HG03457 (cell line): ENCODE data around the gene ZNF3.

Experiments
- ATAC-seq: cut with Tn5 transposase; IDR thresholded peaks from one replicate; pipeline ENCODE4 v1.9.1; 2021; ENCODE audit warnings: moderate number of reproducible peaks; ENCODE audit not compliant: unreplicated experiment

The ZNF3 gene

GRCh38 chr7:100109521-100110163 lies 28.1 kb upstream of the ZNF3 start:
- no peak for ATAC-seq

- no peak for ATAC-seq
Measured at GRCh38 chr7:100107890-100108289, 26.4 kb upstream of the ZNF3 start.

GRCh38 chr7:100107125-100107737 lies 25.7 kb upstream of the ZNF3 start:
- no peak for ATAC-seq

GRCh38 chr7:100106633-100107032 lies 25.1 kb upstream of the ZNF3 start:
- ATAC-seq: no peak

GRCh38 chr7:100105534-100105933 lies 24.0 kb upstream of the ZNF3 start:
- no peak for ATAC-seq

DNA sequence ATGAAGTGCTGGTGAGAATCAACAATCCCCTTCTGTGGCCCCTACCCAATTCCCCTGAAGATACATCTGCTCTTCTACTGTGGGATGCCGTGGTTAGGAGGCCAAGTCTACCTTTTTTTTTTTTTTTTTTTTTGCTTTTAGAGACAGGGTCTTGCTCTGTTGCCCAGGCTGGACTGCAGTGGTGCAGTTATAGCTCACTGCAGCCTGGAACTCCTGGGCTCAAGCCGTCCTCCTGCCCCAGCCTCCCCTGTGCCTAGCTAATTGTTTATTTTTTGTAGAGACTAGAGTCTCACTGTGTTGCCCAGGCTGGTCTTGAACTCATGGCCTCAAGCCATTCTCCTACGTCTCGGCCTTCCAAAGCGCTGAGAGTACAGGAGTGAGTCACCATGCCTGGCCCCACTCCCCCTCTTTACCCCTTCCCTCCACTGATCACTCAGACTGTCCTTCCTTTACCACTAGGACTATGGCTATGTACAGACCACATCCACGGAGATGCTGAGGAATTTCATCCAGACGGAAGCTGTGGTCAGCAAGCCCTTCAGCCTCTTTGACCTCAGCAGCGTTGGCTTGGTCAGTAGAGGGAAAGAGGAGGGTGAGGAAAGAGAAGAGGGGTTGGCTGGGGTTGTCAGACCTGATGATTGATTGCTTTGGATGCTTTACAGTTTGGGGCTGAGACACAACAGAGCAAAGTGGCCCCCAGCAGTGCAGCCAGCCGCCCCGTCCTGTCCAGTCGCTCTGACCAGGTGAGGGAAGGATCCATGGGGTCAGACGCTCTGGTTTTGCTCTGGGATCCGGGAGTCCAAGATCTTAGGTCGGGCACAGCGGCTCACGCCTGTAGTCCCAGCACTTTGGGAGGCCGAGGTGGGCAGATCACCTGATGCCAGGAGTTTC lies 21.7 kb upstream of the ZNF3 start:
- ATAC-seq: no peak

DNA sequence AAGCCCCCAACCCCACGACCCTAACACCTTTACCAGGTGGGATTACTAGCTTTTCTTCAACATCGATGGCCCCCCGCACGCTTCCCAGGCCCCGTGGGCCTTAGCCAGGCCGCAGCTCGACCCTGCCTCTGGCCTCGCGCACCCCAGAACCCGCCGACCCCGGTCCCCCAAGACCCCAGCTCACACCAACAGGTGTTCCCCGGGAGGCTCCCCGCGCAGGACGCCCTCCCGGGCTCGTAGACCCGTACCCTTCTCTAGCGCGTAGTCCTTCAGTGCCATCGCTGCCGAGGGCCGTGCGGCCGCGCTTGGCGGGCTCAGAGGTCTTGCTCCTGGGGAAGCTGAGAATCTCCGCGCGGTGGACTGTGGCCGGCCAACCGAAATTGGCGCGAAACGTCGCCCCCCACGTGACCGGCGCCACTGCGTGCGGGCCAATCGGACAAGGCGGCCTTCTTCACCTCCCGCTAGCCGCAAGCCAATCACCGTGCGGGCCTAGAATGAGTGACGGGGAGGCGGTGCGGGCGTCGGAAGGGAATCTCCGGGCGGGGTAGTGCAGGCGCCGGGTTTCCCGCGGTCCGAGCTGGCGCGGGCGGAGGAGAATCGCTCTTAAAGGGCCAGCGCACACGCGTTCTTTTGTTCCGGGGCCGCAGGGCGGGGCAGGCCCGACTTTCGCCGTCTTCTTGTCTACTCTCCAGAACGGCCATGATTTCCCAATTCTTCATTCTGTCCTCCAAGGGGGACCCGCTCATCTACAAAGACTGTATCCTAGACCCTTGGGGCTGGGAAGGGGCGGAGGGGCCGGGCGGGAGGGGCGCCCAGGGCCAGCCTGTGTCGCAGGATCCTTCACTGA lies 19.7 kb upstream of the ZNF3 start, which contains the start of the genes AP4M1 and MCM7:
AP4M1 (plus strand) TSS at position 628 of the 847 bp plus-strand sequence; CDS start at position 700, 72 bp downstream.
MCM7 (minus strand) TSS at position 382 of the 847 bp plus-strand sequence; CDS start at position 279, 103 bp downstream.
- ATAC-seq: peak; percentile 69

- peak; percentile 36 for ATAC-seq
Measured at GRCh38 chr7:100100420-100101015, 19.0 kb upstream of the ZNF3 start.

GRCh38 chr7:100099452-100099851 lies 17.9 kb upstream of the ZNF3 start:
- ATAC-seq: no peak

DNA sequence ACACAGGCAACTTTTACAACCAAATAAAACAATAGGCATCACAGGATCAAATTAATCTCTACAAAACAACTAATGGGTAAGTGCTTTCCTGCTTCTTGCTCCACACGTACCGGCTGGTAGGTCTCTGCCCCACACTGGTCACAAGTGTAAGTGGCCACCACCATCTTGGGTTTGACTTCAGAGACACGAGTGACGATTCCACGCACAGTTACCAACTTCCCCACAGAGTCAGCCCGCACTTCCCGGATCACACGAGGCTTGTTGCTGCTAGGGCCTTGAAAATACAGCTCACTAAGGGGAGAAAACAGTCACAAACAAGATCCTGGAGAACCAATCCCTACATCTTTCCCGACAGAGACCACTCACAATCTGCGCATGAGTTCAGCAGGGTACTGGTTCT lies 17.4 kb upstream of the ZNF3 start:
- no peak for ATAC-seq

DNA sequence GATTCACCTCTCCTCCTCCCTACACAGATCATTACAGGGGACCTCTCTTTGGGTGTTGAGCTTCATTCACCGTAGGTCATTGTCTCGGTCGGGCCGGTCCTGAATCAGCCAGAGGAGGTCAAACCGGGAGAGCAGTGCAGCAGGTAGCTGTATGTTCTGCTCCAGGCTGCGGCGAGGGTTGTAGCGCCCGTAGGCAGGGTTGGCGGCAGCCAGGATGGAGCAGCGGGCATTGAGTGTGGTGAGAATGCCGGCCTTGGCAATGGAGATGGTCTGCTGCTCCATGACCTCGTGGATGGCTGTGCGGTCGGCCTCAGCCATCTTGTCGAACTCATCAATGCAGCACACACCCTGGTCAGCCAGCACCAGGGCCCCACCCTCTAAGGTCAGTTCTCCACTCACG lies 14.2 kb upstream of the ZNF3 start:
- ATAC-seq: no peak

DNA sequence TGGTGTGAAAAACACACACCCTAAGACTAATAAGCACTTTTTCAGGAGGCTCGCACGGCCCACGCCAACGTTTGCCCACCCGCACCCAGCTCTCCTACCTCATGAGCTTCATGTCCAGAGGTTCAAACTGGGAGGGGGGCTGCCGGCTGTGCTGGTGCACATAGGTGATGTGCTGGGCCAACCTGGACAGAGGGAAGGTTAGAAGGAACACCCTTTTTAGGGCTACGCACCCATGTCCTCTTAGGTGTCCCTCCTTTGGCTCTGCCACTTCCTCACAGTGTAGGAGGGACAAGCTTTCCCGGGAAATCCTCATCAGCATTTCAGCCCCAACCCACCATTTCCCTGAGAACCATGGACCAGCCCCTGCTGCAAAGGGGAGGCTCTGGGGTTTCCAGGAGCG lies 13.8 kb upstream of the ZNF3 start:
- ATAC-seq: no peak

DNA sequence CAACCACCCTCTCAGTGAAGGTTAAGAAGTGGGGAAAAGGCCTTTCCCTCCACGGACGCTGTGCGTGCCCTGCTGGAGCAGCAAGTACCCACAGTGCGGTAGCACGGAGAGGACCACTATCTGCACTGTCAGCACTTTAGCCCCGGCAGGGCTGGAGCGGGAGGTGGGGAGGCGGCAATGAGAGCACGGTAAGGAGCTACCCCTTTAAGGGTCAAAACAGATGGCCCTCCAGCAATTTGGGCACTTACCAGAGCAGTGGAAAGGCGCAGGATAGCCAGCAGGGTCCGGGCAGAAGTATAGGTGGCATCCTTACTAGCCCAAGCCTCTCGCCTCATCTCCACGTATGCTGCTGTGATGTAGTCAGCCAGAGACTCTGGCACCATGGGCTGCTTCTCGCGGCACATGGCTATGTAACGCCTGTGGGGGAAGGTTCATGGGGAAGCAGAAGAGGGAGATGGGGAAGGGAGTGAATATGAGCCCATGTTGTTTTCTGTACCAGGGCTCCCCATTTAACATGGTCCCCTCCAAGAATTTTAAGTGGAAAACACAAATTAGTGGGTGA lies 12.5 kb upstream of the ZNF3 start:
- ATAC-seq: no peak

DNA sequence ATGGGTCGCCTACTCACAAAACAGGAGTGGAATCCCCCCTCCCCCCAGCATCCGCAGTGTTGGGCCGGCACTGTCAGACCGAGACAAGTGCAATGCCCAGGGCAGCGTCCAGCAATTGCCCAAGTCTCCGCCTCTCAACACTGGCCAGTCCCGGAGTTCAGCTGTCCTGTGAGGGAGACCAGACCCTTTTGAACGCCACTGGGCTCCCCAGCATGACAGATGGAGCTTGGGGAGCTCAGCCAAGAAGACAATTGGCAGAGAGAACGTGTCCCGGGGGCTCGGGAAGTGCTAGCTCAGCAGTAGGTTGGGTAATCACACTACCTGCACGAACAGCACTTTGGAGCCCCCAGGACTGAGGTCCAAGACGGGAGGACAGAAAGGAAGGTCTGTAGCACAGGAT lies 12.0 kb upstream of the ZNF3 start:
- no peak for ATAC-seq

GRCh38 chr7:100093054-100093453 lies 11.5 kb upstream of the ZNF3 start:
- no peak for ATAC-seq

DNA sequence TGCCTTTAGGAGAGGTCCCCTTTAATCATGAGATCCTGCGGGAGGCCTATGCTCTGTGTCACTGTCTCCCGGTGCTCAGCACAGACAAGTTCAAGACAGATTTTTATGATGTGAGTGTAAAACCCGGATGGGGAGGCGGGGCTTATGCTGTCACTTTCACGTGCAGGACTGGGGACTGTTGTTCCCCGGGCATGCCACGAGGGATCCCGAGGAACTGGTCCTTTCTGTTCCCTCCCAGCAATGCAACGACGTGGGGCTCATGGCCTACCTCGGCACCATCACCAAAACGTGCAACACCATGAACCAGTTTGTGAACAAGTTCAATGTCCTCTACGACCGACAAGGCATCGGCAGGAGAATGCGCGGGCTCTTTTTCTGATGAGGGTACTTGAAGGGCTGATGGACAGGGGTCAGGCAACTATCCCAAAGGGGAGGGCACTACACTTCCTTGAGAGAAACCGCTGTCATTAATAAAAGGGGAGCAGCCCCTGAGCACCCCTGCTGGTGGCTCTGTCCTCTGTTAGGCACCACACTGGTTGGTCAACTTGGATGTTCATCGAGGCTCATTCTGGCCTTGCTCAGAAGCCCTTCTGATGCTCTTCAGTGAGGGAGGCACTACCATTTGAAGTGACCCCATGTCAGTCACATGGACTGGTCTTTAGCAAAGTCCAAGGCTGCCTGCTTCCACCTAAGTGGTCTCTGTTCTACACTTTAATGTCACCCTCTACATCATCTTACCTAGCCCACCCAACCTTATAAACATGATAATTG lies 10.1 kb upstream of the ZNF3 start:
- ATAC-seq: no peak

GRCh38 chr7:100090527-100091410 lies 9.2 kb upstream of the ZNF3 start:
- no peak for ATAC-seq

DNA sequence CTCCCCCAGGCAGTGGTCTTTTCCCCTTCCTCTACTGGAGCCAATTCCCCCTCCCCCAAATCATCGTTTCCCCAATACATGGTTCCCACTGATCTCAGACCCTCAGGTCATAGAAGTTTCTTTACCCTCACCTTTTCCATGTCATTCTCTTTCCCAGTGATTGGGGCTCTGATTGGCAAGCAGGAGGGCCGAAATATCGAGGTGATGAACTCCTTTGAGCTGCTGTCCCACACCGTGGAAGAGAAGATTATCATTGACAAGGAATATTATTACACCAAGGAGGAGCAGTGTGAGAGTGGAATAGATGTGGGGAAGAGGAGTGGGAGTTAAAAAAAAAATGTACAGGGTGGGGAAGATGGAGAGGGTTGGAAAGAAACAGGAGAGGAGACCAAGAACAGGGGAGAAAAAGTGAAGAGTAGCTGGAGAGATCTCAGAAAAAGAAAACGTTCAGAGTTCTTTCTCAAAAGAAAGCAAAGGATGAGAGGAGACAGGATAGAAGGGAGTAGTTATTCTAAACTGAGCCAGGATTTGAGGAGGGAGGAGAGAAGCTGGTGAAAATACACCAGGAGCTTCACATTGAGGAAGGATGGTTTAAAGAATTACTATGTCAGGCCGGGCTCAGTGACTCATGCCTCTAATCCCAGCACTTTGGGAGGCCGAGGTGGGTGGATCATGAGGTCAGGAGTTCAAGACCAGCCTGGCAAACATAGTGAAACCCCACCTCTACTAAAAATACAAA lies 8.1 kb upstream of the ZNF3 start:
- no peak for ATAC-seq
